Cortex of kidney (tissue), 1 donor: ENCODE measurements around the gene OR2T10.
"Not testable (repeated sequence)": the region's sequence is repeated elsewhere in the genome, so short reads cannot be mapped to it uniquely, and the experiment has no call there.

ENCODE experiments used
- DNase-seq: peaks from one replicate; lab custom pipeline; 2025; lab: John Stamatoyannopoulos, UW

OR2T10 gene

GRCh38 chr1:248597589-248597988 is at the start of gene OR2T10:
Gene OR2T10 (minus strand): TSS chr1:248597700. CDS start chr1:248593768, 3,932 bp downstream.
- no peak for DNase-seq

DNA sequence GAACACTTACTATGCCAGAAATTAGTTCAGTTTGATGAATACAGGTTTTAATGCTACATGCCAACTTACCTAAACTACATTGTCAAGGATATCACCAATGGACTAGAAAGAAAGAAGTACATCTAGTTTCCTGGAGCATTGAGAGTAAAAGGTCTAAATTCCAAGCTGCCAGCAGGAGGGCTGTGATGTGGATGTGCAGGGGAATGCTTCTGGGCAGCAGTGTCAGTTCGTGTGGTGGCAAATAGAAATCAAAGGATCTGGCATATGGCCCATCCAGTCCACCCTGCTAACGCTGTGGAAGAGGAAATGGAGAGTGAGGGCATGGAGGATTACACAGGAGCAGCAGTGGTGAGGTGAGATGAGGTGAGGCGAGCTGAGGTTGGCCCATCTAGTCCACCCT is 47.7 kb upstream of the OR2T10 start, which contains the start of gene OR2T35:
Gene OR2T35, minus strand, starts transcription at position 101 of the 400 bp plus-strand sequence. CDS start 6,020 bp downstream, outside the sequence.
- DNase-seq = not testable (repeated sequence)

DNA sequence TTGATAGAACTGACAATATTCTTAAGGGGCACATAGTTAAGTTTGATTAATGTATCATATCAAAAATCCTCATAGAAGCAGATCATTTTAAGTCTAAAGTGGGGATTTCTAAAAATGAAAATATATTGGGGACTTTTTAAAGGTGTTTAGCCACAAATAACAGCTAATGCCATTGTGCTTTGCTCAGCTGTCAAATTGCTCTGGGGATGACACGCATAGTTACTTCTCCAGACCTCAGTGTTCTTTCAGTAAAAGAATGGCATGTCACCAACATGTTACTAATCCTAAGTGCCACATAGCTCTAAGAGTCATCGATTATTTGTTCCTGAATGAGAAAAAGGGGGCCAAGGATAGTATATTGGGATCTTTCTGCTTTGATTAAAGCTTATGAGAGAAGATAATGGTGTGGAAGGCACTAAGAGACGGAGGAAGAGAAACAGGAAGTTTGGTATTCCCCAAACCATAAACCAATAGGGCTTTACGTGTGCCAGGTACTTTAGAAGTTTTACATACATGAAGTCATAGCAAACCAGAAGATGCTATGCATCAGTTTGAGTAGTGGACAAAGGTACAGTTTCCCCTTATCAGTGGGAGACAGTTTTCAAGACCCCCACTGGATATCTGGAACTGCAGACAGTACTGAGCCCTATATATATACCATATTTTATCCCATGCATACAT is 45.6 kb upstream of the OR2T10 start:
- not testable (repeated sequence) for DNase-seq

GRCh38 chr1:248641583-248641982 is 44.1 kb upstream of the OR2T10 start:
- not testable (repeated sequence) for DNase-seq

DNA sequence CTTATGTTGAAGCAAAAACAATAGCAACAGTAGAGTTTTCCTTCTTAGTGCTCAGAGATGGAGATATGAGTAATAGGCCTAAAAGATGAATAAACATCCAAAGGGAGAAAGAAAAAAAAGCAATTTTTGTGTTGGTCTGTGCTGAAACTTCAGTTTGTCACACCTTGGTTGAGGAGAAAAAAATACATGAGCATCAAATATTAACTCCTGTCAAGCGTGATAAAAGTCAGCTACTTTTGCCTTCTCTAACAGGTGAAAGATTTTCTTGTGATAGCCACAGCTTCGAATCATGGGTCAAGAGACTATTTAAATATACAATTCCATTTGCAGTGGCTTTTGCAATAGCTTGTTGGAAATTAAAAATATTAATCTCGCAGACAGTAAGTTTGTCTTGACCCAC is 43.4 kb upstream of the OR2T10 start:
- not testable (repeated sequence) for DNase-seq

- not testable (repeated sequence) for DNase-seq
These were observed 42.2 kb upstream of the OR2T10 start for GRCh38 chr1:248639652-248640051.

DNA sequence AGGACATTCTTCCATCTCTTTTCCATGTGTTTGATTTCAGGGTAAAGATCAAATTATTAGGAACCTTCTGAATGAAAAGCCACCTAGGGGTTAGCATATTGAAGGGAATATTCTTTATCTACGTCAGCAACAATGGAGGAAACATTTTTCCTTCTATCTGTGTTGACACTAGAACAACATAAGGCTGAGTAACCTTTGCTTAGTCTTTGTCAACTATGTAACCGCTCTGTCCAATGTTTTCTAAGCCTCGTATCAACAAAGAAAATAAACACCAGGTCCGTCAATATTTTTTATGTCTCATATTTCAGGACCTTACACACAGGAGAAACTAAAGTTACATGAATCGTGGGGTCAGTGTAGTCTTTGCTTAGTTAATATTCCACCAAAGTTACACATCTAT is 39.1 kb upstream of the OR2T10 start:
- DNase-seq = not testable (repeated sequence)

DNA sequence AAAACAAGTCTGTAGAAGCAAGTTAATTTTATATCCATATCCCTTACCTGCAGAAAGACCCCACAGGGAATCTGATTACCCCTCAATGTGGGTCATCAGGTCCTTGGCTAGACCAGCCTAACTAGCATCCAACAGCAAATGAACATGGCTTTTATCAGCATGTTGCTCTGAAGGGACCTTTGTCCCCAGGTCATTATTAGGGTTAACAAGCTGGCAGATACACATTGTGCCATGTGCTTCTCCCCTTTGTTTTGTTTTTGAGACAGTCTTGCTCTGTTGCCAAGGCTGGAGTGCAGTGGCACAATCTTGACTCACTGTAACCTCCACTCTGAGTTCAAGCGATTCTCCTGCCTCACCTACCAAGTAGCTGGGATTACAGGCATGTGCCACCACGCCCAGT is 37.5 kb upstream of the OR2T10 start, which contains the start of gene OR2T11:
Gene OR2T11, minus strand, starts transcription at position 101 of the 400 bp plus-strand sequence. CDS start 7,963 bp downstream, outside the sequence.
- not testable (repeated sequence) for DNase-seq

GRCh38 chr1:248631354-248632008 is 34.0 kb upstream of the OR2T10 start:
- DNase-seq = no peak

DNA sequence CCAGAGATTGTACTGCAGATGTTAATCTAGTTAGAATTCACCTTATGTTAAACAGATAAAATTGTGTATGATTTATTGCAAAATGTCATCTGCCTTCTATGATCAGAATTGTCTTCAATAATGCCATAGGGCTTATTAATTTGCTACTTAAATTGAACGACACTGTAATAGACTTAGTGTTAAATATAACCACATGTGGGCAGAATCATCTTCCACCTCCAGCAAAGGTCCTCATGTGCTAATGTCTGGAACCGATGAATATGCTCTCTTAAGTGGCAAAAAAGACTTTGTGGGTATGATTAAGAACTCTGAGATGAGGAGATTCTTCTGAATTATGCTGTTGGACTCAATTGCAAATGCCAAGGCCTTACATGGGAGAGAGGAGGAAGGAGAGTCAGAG is 33.1 kb upstream of the OR2T10 start:
- no peak for DNase-seq

DNA sequence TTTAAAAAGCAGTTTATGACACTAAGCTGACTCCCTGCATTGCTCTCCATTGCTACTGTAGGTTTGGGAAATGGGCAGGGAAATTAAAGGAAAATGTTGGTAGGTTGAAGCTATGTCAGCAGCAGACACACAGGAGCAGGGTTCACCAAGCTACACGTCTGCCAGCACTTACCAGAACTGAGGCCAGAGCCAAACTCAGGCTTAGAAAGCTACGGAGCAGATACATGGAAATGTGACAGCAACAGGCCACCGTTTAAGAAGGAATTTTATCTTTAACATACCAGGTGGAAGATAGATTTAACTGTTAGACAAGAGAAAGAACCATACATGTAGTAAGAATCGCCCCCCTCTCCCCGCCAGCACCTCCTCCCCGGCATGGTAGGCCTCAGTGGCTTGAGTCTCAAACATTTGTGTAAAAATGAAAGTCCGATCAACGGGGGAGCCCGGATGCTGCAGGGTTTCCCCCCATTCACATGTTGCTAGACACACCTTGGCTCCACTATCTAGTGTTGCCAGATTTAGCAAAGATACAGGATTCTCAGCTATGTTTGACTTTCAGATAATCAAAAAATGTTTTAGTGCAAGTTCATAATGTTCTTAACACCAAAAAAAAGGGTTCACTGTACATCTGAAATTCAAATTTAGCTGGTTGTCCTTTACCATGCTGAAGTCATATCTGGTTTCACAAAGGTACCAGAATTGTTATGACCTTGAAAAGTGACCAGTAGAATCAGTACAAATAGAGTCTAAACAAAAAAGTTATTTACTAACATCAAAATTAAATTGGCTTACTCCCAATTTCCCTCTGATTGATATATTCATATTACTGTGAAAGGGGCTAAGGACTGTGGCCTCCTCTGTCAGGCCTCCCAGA is 30.7 kb upstream of the OR2T10 start:
- no peak for DNase-seq

- no peak for DNase-seq
These were observed 28.5 kb upstream of the OR2T10 start for GRCh38 chr1:248625971-248626370.

- no peak for DNase-seq
These were observed 27.7 kb upstream of the OR2T10 start for GRCh38 chr1:248625166-248625565.

DNA sequence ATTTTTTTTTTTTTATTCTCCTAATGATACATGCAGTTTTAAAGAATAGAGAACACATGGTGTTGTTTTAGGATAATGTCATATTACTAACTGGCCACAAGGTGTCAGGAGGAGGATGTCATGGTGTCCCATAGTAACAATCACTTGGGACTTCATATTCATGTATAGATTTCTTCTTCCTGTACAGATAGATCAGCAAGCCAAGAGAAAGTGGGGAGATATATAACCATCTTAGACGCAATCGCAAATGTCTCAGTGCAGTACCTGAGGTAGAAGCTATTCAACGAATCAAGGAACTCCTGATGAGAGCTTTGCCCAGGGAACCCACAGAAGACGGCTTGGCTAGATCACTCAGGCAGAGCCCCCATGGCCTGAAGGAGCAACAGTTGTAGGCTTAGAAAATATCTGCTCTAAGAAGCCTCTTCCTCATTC is 25.1 kb upstream of the OR2T10 start:
- no peak for DNase-seq

DNA sequence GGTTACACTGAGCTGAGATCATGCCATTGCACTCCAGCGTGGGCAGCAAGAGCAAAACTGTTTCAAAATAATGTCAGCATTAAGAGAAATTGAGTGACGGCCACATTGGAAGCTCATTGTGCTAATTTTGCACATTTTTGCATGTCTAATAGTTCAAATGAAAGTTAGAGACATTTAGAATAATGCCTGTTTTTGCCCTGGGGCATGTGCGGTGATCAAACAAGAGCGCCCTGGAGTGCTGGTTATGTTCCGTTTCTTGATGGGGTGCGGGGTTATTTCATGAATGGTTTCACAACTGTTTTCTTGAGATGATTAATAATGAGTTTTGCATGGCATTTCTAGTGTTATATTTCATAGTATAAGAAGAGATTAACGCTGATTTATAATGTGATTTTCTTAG is 24.3 kb upstream of the OR2T10 start:
- no peak for DNase-seq

DNA sequence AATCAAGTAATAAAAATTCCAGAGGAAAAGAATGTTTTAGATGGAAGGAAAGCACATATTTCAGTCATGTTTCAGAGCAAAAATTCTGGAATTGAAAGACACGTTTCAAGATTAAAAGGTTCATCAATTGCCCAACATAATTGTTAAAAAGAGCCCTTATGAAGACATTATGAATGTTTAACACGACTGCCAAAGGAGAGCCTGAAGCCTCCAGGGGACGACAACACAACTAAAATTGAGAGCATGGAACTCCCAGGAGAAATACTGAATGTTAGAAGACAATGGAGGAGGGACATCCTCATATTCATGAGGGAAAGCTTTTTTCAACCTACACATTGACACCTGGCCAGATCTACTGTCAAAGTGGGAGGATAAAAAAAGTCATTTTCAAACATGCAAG is 21.4 kb upstream of the OR2T10 start:
- DNase-seq = no peak

GRCh38 chr1:248618119-248618518 is 20.6 kb upstream of the OR2T10 start:
- no peak for DNase-seq

DNA sequence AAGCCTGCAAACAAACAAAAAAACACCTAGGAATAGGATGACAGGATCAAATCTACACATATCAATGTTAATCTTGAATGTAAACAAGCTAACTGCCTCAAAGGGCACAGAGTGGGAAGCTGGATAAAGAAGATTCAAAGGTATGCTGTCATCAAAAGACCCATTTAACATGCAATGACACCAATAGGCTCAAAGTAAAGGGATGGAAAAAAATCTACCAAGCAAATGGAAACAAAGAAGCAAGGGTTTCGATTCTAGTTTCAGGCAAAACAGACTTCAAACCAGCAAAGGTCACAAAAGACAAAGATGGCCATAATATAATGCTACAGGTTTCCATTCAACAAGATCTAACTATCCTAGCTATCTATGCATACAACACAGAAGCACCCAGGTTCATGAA is 16.2 kb upstream of the OR2T10 start:
- no peak for DNase-seq

GRCh38 chr1:248611883-248612414 is 14.4 kb upstream of the OR2T10 start:
- no peak for DNase-seq

GRCh38 chr1:248610301-248610700 is 12.8 kb upstream of the OR2T10 start:
- no peak for DNase-seq

DNA sequence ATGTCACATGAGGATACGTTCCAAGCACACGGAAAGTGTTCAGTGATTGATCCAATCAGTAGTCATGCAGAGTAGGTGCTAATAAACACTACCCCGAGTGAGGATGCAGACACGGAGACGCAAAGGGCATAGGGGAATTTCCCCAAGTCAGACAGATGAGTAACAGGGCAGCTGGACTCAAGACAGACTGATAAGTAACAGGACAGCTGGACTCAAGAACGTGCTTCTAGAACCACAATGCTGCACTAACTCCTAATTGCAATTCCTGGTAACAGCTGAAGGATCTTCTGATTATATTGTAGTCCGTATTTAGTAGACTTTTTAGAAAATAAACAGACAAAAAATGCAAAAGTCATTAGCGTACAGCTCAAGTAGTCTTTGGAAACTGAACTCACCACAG is 1.9 kb upstream of the OR2T10 start:
- DNase-seq = no peak

DNA sequence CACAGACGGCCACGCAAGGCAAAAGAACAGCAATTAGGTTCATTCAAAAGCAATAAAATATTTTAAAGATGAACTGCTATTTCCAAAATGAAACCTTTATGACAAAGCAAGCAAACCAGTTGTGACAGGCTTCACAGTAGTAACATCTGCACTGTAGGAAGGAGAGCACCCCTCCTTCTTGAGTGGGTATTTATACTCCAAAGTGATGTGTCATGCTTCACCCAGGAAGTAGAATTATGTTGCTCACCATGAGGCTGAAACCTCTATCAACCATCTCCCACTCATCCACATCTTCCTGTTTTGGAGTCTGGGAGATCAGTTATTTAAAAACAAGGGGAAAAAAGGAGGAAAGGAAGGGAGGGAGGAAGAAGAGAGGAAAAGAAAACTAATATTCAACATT is 885 bp downstream of the OR2T10 start:
- no peak for DNase-seq
